ENCODE data around the gene UBE2U. TPM values are rescaled to one million over a fixed set of nuclear protein-coding genes. Genes with fewer than 3 reads are reported as not detected.
"Not testable (repeated sequence)": the region's sequence is repeated elsewhere in the genome, so short reads cannot be mapped to it uniquely, and the experiment has no call there.

The UBE2U gene
- total RNA-seq, 2 experiments from 2014 or later, result not detected

DNA sequence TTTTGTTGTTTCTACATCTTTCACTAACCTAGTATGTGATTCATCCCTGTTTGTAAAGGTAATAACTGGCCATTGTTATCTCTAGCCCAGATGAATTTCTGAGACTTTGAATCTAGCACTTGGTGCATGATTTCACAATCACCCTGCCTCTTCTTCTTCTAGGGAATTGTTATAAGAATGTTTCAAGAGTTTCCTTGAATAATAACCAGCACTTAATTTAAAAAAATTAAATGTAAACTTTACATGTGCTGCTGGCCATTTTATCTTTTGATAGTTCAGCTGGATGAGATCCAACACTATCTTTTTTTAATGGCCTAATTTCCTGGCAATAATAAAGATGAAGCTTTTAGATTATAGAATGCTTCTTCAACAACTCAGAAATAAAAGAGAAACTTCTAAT lies 31.8 kb downstream of the UBE2U start:
- peaks cover 23% of the 10 kb centered on the region for H3K27me3 Mint-ChIP-seq
- H3K36me3 Mint-ChIP-seq, result no peaks in the 10 kb centered on the region
- H3K9me3 Mint-ChIP-seq (ENCODE audit: low read depth), result no peaks in the 10 kb centered on the region
- no peaks in the 10 kb centered on the region for H3K4me1 Mint-ChIP-seq
- H3K27ac Mint-ChIP-seq, result no peak overlapping the region
- ATAC-seq, result no peak
- DNase-seq, result no peak
- CTCF ChIA-PET, result interaction anchor here (1.6 kb wide), 1 partner anchor 11 kb away, joined by 6 read pairs; no protein-coding TSS in a partner anchor
- H3K4me3 Mint-ChIP-seq, result no peak overlapping the region

DNA sequence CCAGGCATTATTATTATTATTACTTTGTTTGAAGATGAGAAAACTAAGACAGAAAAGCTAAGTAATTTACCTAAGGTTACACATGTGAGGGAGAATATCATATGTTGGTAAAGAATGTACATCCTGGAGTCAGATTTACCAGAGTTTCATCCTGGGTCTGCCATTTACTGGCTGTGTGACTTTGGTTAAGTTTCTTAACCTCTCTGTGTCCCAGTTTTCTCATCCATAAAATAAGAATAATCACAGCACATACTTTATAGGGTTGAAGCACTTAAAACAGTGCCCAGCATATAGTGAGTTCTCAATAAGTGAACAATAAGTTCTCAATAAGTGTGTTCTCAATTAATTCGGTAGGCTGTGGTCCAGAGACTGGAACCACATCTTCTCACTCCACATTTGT lies 32.5 kb downstream of the UBE2U start:
- Mint-ChIP-seq H3K4me3 (no peak overlapping the region), H3K4me1 (no peaks in the 10 kb centered on the region), H3K9me3 (ENCODE audit: low read depth) (no peaks in the 10 kb centered on the region), H3K36me3 (no peaks in the 10 kb centered on the region), H3K27ac (no peak overlapping the region), H3K27me3 (peaks cover 18% of the 10 kb centered on the region)
- ATAC-seq (no peak), DNase-seq (no peak)
- CTCF ChIA-PET, result no interaction called here

DNA sequence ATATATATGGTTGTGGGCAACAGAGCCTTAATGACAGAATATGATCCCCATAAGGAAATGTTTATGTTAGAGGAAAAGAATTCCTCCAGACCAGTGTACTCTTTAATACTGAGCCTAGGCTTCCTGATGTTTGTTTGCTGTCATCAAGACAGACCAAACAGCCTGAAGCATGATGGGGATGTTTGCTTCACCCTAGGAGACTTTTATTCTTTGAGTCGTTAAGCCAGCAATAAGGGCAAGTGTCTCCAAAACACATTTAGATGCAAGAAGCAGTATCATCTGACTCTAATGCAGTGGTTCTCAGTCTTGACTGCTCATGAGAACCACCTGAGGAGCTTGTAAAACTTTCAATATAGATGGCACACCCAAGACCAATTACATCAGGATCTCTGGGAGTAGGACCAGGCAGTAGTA lies 33.1 kb downstream of the UBE2U start:
- Mint-ChIP-seq H3K4me1 (no peaks in the 10 kb centered on the region), H3K27ac (no peak overlapping the region), H3K9me3 (ENCODE audit: low read depth) (no peaks in the 10 kb centered on the region), H3K4me3 (no peak overlapping the region), H3K27me3 (peaks cover 14% of the 10 kb centered on the region), H3K36me3 (no peaks in the 10 kb centered on the region)
- DNase-seq (no peak), ATAC-seq (no peak)
- CTCF ChIA-PET, result no interaction called here

DNA sequence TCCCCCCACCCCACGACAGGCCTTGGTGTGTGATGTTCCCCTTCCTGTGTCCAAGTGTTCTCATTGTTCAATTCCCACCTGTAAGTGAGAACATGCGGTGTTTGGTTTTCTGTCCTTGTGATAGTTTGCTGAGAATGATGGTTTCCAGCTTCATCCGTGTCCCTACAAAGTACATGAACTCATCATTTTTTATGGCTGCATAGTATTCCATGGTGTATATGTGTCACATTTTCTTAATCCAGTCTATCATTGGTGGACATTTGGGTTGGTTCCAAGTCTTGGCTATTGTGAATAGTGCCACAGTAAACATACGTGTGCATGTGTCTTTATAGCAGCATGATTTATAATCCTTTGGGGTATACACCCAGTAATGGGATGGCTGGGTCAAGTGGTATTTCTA lies 36.1 kb downstream of the UBE2U start:
- H3K4me1 Mint-ChIP-seq; CTCF ChIA-PET; ATAC-seq; DNase-seq; H3K36me3 Mint-ChIP-seq; H3K9me3 Mint-ChIP-seq (ENCODE audit: low read depth); H3K27ac Mint-ChIP-seq; H3K27me3 Mint-ChIP-seq; H3K4me3 Mint-ChIP-seq: not testable (repeated sequence)

DNA sequence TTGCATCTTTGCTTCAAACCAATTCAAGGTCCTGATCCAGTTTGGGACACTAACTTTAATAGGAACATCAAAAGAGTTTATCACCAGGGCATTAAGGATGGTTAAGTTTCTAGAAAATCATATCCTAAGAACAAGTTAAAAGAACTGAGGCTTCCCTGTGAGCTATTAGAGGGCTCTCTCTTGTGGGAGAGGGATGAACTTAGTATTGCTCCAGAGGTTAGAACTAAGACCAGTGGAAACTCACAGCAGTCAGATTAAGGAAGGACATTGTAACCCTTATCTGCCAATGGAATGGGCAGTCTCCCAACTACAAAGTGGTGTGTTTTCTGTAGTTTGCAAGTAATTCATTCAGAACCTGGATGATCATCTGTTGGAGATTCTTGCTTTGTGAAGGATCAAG lies 36.8 kb downstream of the UBE2U start:
- H3K4me3 Mint-ChIP-seq, result no peak overlapping the region
- ATAC-seq (no peak), DNase-seq (no peak)
- H3K27ac Mint-ChIP-seq, result no peak overlapping the region
- H3K9me3 Mint-ChIP-seq (ENCODE audit: low read depth), result no peaks in the 10 kb centered on the region
- H3K4me1 Mint-ChIP-seq, result peaks cover 3% of the 10 kb centered on the region
- CTCF ChIA-PET, result no interaction called here
- no peaks in the 10 kb centered on the region for H3K36me3 Mint-ChIP-seq
- H3K27me3 Mint-ChIP-seq, result peaks cover 13% of the 10 kb centered on the region

DNA sequence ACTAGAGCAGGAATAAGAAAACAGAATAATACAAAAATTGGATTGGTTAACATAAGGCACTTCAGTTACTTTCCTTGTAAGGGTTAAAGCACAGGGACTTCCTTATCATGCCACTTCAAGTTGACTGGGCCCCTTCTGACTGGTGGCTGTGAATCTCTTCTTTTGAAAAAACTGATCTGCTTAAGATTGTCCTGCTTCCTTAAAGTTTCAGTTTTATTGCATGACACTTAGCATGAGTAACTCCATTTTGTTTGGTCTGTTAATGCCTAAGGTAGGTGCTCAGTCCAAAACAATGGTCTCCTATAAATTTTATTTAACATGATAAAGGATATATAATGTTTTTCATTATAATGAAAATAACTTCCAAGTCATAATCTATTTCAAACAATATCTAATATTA lies 37.6 kb downstream of the UBE2U start:
- Mint-ChIP-seq H3K4me1 (peaks cover 7% of the 10 kb centered on the region), H3K4me3 (no peak overlapping the region), H3K27me3 (peaks cover 13% of the 10 kb centered on the region), H3K36me3 (no peaks in the 10 kb centered on the region), H3K9me3 (ENCODE audit: low read depth) (no peaks in the 10 kb centered on the region), H3K27ac (no peak overlapping the region)
- no peak for DNase-seq
- CTCF ChIA-PET, result no interaction called here
- no peak for ATAC-seq

DNA sequence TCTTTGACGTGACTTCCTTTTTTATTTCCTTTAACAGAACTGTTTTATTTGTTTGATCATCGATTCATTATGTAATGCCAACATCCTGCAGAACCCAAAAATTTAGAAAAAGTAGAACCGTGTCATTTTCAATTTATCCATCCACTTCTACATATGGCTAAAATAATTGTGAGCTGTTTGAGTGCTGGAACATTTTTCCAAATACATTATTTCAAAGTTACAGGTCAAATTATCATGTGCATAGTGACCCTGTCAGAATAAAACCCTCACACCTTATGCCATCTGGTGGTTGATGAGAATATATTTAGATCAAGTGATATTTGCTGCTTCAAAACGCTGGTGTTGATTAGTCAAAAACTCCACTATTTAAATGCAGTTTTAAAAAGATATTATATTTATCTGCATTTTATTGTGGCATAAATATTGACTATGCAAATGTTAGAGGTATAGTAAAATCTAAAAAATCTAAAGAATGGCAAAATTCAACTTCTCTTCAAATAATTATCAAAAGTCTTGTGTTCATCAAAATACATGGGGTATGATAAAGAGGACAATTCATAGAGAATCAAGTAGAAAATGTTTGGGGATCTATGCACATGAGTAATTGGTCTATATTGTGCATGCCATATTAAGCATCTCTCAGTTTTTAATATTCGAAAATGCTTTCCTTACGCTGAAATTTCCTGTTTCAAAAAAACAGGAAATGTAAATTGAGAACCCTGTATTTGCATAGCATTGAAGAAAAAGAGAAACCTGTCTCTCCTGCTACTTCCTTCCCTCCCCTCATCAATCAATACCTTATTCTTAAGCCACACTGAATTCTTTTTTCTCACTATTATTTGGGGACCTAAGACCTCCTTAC lies 39.7 kb downstream of the UBE2U start:
- no peak for DNase-seq
- H3K4me1 Mint-ChIP-seq, result peaks cover 7% of the 10 kb centered on the region
- H3K9me3 Mint-ChIP-seq (ENCODE audit: low read depth), result no peaks in the 10 kb centered on the region
- no peak for ATAC-seq
- no peak overlapping the region for H3K27ac Mint-ChIP-seq
- CTCF ChIA-PET, result interaction anchor here (0.7 to 2.3 kb wide), 3 partner anchors 15 to 552 kb away, joined by 3 to 8 read pairs (median 3); no protein-coding TSS in a partner anchor
- peak overlapping the region; percentile 6 for H3K4me3 Mint-ChIP-seq
- H3K36me3 Mint-ChIP-seq, result no peaks in the 10 kb centered on the region
- H3K27me3 Mint-ChIP-seq, result peaks cover 15% of the 10 kb centered on the region

DNA sequence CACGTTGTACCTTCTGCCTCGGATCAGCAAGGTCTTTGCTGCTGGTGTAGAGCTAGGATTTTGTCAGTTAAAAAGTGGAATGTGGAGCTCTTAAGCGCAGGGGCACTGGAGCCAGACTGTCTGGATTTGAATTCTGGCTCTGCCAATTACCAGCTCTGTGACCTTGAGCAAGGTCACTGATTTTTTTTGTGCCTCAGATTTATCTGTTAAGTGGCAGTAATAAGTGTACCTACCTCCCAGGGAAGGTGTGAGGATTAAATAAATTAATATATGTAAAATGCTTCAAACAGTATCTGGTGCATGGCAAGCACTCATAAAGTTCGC lies 40.3 kb downstream of the UBE2U start:
- H3K27ac Mint-ChIP-seq, result no peak overlapping the region
- CTCF ChIA-PET, result interaction anchor here (0.7 to 2.3 kb wide), 3 partner anchors 15 to 552 kb away, joined by 3 to 8 read pairs (median 3); no protein-coding TSS in a partner anchor
- peaks cover 7% of the 10 kb centered on the region for H3K4me1 Mint-ChIP-seq
- no peak for ATAC-seq
- peaks cover 17% of the 10 kb centered on the region for H3K27me3 Mint-ChIP-seq
- peak overlapping the region; percentile 6 for H3K4me3 Mint-ChIP-seq
- no peak for DNase-seq
- no peaks in the 10 kb centered on the region for H3K9me3 Mint-ChIP-seq (ENCODE audit: low read depth)
- H3K36me3 Mint-ChIP-seq, result no peaks in the 10 kb centered on the region

DNA sequence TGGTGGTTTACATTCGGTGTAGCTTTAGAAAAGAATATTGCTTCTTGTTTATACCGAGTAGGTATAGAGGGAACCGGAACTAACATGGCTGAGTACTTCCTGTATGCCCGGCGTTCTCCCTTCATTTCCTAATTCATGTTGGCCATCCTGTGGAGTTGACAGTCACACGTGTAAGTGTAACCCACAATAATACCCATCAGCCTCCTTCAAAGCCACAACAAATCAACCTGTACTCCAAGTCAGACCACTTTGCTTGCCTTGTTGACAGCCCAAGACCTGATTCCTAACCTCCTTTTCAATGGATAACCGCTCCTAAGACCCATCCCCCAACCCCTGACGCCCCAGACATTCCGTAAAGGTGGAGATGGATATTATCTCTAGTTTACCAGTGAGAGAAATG lies 42.1 kb downstream of the UBE2U start:
- Mint-ChIP-seq H3K36me3 (no peaks in the 10 kb centered on the region), H3K4me3 (no peak overlapping the region), H3K9me3 (ENCODE audit: low read depth) (no peaks in the 10 kb centered on the region), H3K27ac (no peak overlapping the region), H3K27me3 (peaks cover 23% of the 10 kb centered on the region), H3K4me1 (peaks cover 7% of the 10 kb centered on the region)
- CTCF ChIA-PET, result interaction anchor here (0.7 to 2.3 kb wide), 3 partner anchors 101 to 626 kb away, joined by 3 to 8 read pairs (median 3); no protein-coding TSS in a partner anchor
- DNase-seq (no peak), ATAC-seq (no peak)

DNA sequence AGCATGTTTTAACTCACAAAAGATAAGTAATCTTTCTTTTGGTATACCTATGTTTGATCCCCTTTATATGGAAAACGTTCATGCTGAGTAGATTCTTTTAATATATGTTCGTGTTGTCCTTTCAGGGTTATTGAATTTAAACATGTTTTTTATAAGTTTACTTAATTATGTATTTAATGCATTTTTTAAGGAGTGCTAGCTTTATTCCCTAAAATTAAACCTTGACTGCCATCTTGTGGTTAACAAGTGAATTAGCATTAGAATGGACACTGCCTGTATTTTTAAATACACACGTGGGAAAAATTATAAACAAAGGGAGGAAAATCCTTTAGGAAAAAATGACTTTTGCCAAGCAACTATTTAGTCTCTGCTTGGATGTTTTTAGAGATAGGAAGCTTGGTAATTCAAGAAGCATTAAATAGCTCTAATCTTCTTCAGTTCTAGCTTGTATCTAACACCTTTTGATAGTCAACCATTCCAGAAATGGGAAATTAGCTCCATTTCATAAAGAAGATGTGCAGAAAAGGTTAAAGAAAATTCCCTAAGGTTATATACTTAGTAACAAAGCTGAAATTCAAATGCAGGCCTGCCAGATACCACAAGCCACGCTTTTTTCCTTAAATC lies 43.0 kb downstream of the UBE2U start:
- CTCF ChIA-PET, result interaction anchor here (0.7 to 1.7 kb wide), 9 partner anchors 12 to 626 kb away, joined by 3 to 11 read pairs (median 3); no protein-coding TSS in a partner anchor
- Mint-ChIP-seq H3K4me3 (no peak overlapping the region), H3K27me3 (peaks cover 23% of the 10 kb centered on the region), H3K27ac (no peak overlapping the region), H3K36me3 (no peaks in the 10 kb centered on the region), H3K9me3 (ENCODE audit: low read depth) (no peaks in the 10 kb centered on the region), H3K4me1 (peaks cover 7% of the 10 kb centered on the region)
- DNase-seq (no peak), ATAC-seq (no peak)

DNA sequence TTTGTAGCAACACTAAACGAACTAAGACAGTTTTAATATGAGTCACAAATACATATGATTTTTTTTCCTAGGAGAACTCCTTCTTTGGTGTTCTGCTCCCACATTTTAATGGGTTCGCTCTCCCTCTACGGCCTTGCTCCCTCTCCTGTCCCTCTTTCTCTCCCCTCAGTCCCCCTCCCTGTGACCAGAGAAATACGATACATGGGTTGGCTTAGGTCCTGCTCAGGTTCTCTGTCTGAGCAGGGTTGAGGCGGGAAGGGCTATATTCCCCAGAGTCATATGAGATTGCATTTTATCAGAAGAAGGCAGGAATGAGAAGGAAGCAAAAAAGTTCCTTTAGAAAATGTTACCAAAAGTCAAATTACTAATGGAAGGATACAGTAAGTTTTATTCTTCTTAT lies 44.6 kb downstream of the UBE2U start:
- ATAC-seq, result no peak
- Mint-ChIP-seq H3K27me3 (peaks cover 21% of the 10 kb centered on the region), H3K9me3 (ENCODE audit: low read depth) (no peaks in the 10 kb centered on the region), H3K4me1 (peaks cover 7% of the 10 kb centered on the region), H3K4me3 (no peak overlapping the region), H3K27ac (no peak overlapping the region), H3K36me3 (no peaks in the 10 kb centered on the region)
- DNase-seq, result no peak
- CTCF ChIA-PET, result interaction anchor here (0.6 to 0.7 kb wide), 2 partner anchors 16 to 525 kb away, joined by 3 read pairs; no protein-coding TSS in a partner anchor

DNA sequence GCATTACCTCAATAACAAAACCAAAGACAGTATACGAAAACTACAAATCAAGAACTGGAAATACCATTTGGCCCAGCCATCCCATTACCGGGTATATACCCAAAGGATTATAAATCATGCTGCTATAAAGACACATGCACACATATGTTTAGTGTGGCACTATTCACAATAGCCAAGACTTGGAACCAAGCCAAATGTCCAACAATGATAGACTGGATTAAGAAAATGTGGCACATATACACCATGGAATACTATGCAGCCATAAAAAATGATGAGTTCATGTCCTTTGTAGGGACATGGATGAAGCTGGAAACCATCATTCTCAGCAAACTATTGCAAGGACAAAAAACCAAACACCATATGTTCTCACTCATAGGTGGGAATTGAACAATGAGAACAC lies 47.0 kb downstream of the UBE2U start:
- H3K4me1 Mint-ChIP-seq; H3K27ac Mint-ChIP-seq; CTCF ChIA-PET; H3K36me3 Mint-ChIP-seq; H3K4me3 Mint-ChIP-seq; H3K9me3 Mint-ChIP-seq (ENCODE audit: low read depth); DNase-seq; ATAC-seq: not testable (repeated sequence)
- peaks cover 39% of the 10 kb centered on the region for H3K27me3 Mint-ChIP-seq

DNA sequence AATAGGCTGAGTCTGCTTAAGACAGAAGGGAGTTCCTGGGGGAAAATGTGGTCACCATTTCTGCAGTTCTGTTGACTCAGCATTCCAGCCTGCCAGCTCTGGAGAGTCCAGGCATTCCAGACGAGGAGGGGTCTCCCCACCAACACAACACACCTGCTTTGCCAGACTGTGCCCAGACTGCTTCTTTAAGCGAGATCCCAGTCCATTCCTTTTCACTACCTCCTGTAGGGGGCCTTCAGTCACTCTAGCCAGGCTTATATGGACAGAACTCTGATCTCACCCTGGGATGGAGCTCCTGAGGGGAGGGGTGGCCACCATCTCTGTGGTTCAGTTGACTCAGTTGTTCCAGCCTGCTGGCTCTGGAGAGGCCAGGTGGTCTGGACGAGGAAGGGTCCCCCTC lies 48.5 kb downstream of the UBE2U start:
- Mint-ChIP-seq H3K4me3 (no peak overlapping the region), H3K36me3 (no peaks in the 10 kb centered on the region), H3K4me1 (no peaks in the 10 kb centered on the region), H3K9me3 (ENCODE audit: low read depth) (no peaks in the 10 kb centered on the region), H3K27ac (no peak overlapping the region), H3K27me3 (peaks cover 53% of the 10 kb centered on the region)
- CTCF ChIA-PET, result no interaction called here
- no peak for ATAC-seq
- no peak for DNase-seq

DNA sequence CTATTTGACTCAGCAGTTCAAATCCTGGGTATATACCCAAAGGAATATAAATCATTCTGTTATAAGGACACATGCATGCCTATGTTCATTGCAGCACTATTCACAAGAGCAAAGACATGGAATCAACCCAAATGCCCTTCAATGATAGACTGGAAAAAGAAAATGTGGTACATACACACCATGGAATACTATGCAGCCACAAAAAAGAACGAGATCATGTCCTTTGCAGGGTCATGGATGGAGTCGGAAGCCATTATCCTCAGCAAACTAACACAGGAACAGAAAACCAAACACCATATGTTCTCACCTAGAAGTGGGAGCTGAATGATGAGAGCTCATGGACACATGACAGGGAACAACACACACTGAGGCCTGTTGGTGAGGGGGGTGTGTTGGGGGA lies 53.8 kb downstream of the UBE2U start:
- CTCF ChIA-PET, H3K36me3 Mint-ChIP-seq: not testable (repeated sequence)
- peaks cover 62% of the 10 kb centered on the region for H3K27me3 Mint-ChIP-seq

More for the DNA sequence above, 53.8 kb downstream of the UBE2U start:
- H3K4me3 Mint-ChIP-seq; H3K4me1 Mint-ChIP-seq; ATAC-seq; H3K9me3 Mint-ChIP-seq (ENCODE audit: low read depth); DNase-seq; H3K27ac Mint-ChIP-seq: not testable (repeated sequence)

Measured in activated CD8-positive, alpha-beta memory T cell treated with anti-CD3 and anti-CD28 coated beads, Interleukin-2, amount 10 ng/mL, durations not matched to agents 7 days and 5 days (primary cell).